Subcutaneous abdominal adipose tissue (tissue), 5 donors: ENCODE measurements around the gene PXT1.

Source experiments
- H3K27ac ChIP-seq: one replicate; pipeline ENCODE4 v1.7.0; 2013; ENCODE audit warnings: low read depth, mild to moderate bottlenecking, inconsistent platforms, low read length, moderate library complexity
- H3K27me3 ChIP-seq, 5 donors: one replicate each; pipeline ENCODE4 v1.7.0; 2013; ENCODE audit warnings: low read length in 5 of 5, inconsistent platforms in 1 of 5; ENCODE audit not compliant: control insufficient read depth in 5 of 5, insufficient read depth in 4 of 5
- H3K36me3 ChIP-seq, 5 donors: one replicate each; pipeline ENCODE4 v1.7.0; 2013; ENCODE audit warnings: low read length in 5 of 5; ENCODE audit not compliant: control insufficient read depth in 5 of 5, insufficient read depth in 5 of 5
- H3K4me1 ChIP-seq, 5 donors: one replicate each; pipeline ENCODE4 v1.7.0; 2013; ENCODE audit warnings: low read length in 5 of 5, mild to moderate bottlenecking in 3 of 5, moderate library complexity in 1 of 5; ENCODE audit not compliant: control insufficient read depth in 5 of 5, insufficient read depth in 5 of 5
- H3K4me3 ChIP-seq, 5 donors: one replicate each; pipeline ENCODE4 v1.7.0; 2013; ENCODE audit warnings: low read length in 5 of 5, low read depth in 1 of 5
- H3K9ac ChIP-seq, 5 donors: one replicate each; pipeline ENCODE4 v1.7.0; 2013; ENCODE audit warnings: low read length in 5 of 5, mild to moderate bottlenecking in 4 of 5, moderate library complexity in 3 of 5
- H3K9me3 ChIP-seq, 5 donors: one replicate each; pipeline ENCODE4 v1.7.0; 2013; ENCODE audit warnings: low read length in 5 of 5; ENCODE audit not compliant: control insufficient read depth in 5 of 5
- donor health status: healthy.
- donor health status: healthy.
- donor health status: healthy.
- donor health status: healthy.
- donor health status: healthy.

Gene PXT1

DNA sequence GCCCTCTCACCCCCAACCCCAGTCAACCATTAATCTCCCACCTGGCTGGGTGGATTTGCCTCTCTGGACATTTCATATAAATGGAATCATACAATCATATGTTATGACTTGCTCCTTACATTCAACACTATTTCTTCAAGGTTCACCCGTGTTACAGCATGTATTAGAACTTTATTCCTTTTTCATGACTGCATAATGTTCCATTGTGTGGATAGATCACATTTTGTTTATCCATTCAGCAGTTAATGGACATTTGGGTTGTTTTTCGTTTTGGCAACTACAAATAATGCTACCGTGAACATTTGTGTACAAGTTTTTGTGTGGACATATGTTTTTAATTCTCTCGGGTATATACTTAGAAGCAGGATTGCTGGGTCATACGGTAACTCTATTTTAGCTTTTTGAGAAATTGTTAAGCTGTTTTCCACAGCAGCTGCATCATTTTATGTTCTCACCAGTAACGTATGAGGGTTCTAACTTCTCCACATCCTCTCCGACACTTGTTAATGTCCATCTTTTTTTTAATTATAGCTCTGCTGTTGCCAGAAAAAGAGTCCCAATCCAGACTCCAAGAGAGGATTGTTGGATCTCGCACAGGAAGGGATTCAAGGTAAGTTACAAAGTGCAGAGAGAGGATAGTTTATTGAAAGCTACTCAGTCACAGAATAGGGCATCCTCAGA is 90.0 kb downstream of the PXT1 start:
- Histone ChIP-seq H3K27me3 (peaks cover 0 to 18% (median 3%) of the 10 kb centered on the region in 5 donors), H3K9me3 (peaks cover 0 to 6% (median 3%) of the 10 kb centered on the region in 5 donors), H3K36me3 (no peaks in the 10 kb centered on the region), H3K27ac (no peak overlapping the region), H3K9ac (no peak overlapping the region), H3K4me3 (no peak overlapping the region), H3K4me1 (peaks cover 0 to 21% (median 6%) of the 10 kb centered on the region in 5 donors)

GRCh38 chr6:36350681-36351571 is 91.7 kb downstream of the PXT1 start:
- Histone ChIP-seq H3K9me3 (peaks cover 0 to 6% (median 3%) of the 10 kb centered on the region in 5 donors), H3K36me3 (no peaks in the 10 kb centered on the region), H3K27ac (no peak overlapping the region), H3K27me3 (peaks cover 0 to 19% (median 5%) of the 10 kb centered on the region in 5 donors), H3K4me1 (peaks cover 0 to 21% (median 6%) of the 10 kb centered on the region in 5 donors), H3K4me3 (no peak overlapping the region), H3K9ac (no peak overlapping the region)

GRCh38 chr6:36350082-36350481 is 92.6 kb downstream of the PXT1 start:
- Histone ChIP-seq H3K27ac (no peak overlapping the region), H3K27me3 (peaks cover 0 to 19% (median 5%) of the 10 kb centered on the region in 5 donors)

DNA sequence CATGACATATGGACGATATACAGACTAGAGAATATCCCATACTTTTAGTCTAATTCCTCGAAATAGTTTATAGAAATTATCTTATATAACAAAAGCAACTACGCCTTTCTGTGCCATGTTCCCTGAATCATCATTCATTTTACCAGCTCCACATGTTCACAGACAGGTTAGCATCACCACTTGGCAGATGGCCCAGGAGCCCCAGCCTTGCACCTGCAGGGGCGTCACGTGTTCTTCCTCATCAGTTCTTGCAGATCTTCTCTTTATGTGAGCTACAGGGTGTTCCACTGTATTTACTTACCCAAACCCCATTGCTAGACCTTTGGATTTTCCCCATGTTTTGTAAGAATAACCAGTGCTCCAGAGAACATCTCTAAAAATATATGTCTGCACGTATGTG is 93.4 kb downstream of the PXT1 start:
- Histone ChIP-seq H3K9me3 (peaks cover 0 to 6% (median 3%) of the 10 kb centered on the region in 5 donors), H3K4me1 (peaks cover 0 to 21% (median 6%) of the 10 kb centered on the region in 5 donors), H3K27me3 (peaks cover 0 to 19% (median 5%) of the 10 kb centered on the region in 5 donors), H3K27ac (no peak overlapping the region), H3K4me3 (no peak overlapping the region), H3K9ac (no peak overlapping the region), H3K36me3 (no peaks in the 10 kb centered on the region)

More at GRCh38 chr6:36350082-36350481, 92.6 kb downstream of the PXT1 start:
- Histone ChIP-seq H3K4me1 (peaks cover 0 to 21% (median 6%) of the 10 kb centered on the region in 5 donors), H3K36me3 (no peaks in the 10 kb centered on the region), H3K9ac (no peak overlapping the region), H3K9me3 (peaks cover 0 to 6% (median 3%) of the 10 kb centered on the region in 5 donors), H3K4me3 (no peak overlapping the region)

- Histone ChIP-seq H3K27me3 (peaks cover 0 to 15% (median 5%) of the 10 kb centered on the region in 5 donors), H3K27ac (no peak overlapping the region), H3K36me3 (no peaks in the 10 kb centered on the region), H3K4me1 (peaks cover 0 to 21% (median 6%) of the 10 kb centered on the region in 5 donors), H3K9me3 (peaks cover 0 to 3% (median 3%) of the 10 kb centered on the region in 5 donors), H3K4me3 (no peak overlapping the region), H3K9ac (no peak overlapping the region)
Observed at GRCh38 chr6:36347621-36348020, 95.0 kb downstream of the PXT1 start.

GRCh38 chr6:36346486-36347273 is 96.0 kb downstream of the PXT1 start:
- Histone ChIP-seq H3K36me3 (no peaks in the 10 kb centered on the region), H3K9ac (no peak overlapping the region), H3K9me3 (no peaks in the 10 kb centered on the region), H3K27ac (no peak overlapping the region), H3K4me3 (no peak overlapping the region), H3K27me3 (peaks cover 0 to 18% (median 5%) of the 10 kb centered on the region in 5 donors), H3K4me1 (peaks cover 0 to 21% (median 6%) of the 10 kb centered on the region in 5 donors)

DNA sequence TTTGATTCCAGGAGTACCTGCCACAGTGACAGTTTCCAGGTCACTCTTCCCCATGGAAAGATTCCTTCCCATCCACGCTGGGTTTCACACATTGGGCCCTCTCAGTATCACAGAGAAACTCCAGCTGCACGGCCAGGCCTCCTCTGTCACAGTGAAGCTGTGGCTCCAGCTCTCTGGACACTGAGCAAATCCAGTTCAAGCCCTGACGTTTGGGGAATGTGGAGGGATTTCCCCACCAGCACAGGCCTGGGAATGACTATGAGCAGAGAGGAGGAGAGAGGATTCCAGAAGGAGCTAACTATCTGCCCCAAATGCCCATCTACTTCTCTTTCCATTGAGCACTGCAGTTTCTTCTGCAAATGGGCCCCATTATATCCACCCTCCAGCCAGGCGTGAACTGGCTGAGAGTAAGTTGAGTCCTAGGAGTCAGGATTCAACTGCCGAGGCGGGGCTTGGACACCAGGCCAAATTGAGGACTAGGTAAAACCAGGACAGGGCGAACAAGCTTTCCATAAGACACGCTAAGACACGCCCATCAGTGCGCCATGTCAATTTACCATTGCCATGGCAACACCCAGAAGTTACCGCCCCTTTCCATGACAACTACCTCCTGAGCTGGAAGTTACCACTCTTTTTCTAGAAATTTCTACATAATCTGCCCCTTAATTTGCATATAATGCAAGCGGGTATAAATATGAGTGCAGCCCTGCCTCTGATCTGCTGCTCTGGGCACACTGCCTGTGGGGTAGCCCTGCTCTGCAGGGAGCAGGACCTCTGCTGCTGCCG is 96.8 kb downstream of the PXT1 start:
- H3K4me3 ChIP-seq = no peak overlapping the region
- no peaks in the 10 kb centered on the region for H3K9me3 ChIP-seq
- peaks cover 0 to 20% (median 6%) of the 10 kb centered on the region in 5 donors for H3K27me3 ChIP-seq
- H3K9ac ChIP-seq = no peak overlapping the region
- H3K4me1 ChIP-seq = peaks cover 3 to 18% (median 8%) of the 10 kb centered on the region in 5 donors
- H3K27ac ChIP-seq = no peak overlapping the region
- H3K36me3 ChIP-seq = no peaks in the 10 kb centered on the region

- Histone ChIP-seq H3K4me1 (peaks cover 2 to 10% (median 7%) of the 10 kb centered on the region in 5 donors), H3K4me3 (no peak overlapping the region), H3K9me3 (no peaks in the 10 kb centered on the region)
Observed at GRCh38 chr6:36343109-36343680, 99.5 kb downstream of the PXT1 start.

More at GRCh38 chr6:36343109-36343680, 99.5 kb downstream of the PXT1 start:
- peaks cover 0 to 19% (median 6%) of the 10 kb centered on the region in 5 donors for H3K27me3 ChIP-seq
- H3K27ac ChIP-seq = no peak overlapping the region
- H3K9ac ChIP-seq = no peak overlapping the region
- no peaks in the 10 kb centered on the region for H3K36me3 ChIP-seq
